HG02642 (cell line): ENCODE results near the gene LMNA.

Source experiments
- ATAC-seq: cut with Tn5 transposase; IDR thresholded peaks from one replicate; pipeline ENCODE4 v1.9.1; 2021; ENCODE audit warnings: mild to moderate bottlenecking; ENCODE audit not compliant: unreplicated experiment, poor library complexity

Gene LMNA

GRCh38 chr1:156135930-156136871 is 21.7 kb downstream of the LMNA start:
- no peak for ATAC-seq

GRCh38 chr1:156136970-156137483 is 22.5 kb downstream of the LMNA start:
- ATAC-seq = no peak

- no peak for ATAC-seq
Observed at GRCh38 chr1:156138458-156138867, 24.0 kb downstream of the LMNA start.

GRCh38 chr1:156140879-156141707 is 26.6 kb downstream of the LMNA start:
- ATAC-seq = no peak

- ATAC-seq = no peak
Observed at GRCh38 chr1:156143765-156144489, 29.4 kb downstream of the LMNA start.

GRCh38 chr1:156144742-156145141 is 30.2 kb downstream of the LMNA start:
- no peak for ATAC-seq

- ATAC-seq = no peak
Observed at GRCh38 chr1:156145650-156146019, 31.1 kb downstream of the LMNA start.

GRCh38 chr1:156146020-156146768 is 31.7 kb downstream of the LMNA start:
- ATAC-seq = no peak

- no peak for ATAC-seq
Observed at GRCh38 chr1:156146769-156147405, 32.4 kb downstream of the LMNA start.

- ATAC-seq = no peak
Observed at GRCh38 chr1:156148216-156148615, 33.7 kb downstream of the LMNA start.

GRCh38 chr1:156149374-156150332 is 35.1 kb downstream of the LMNA start:
- ATAC-seq = peak; percentile 51

GRCh38 chr1:156150333-156151011 is 36.0 kb downstream of the LMNA start:
- no peak for ATAC-seq

- ATAC-seq = no peak
Observed at GRCh38 chr1:156151093-156151688, 36.7 kb downstream of the LMNA start.

GRCh38 chr1:156152628-156153027 is 38.1 kb downstream of the LMNA start:
- no peak for ATAC-seq

- no peak for ATAC-seq
Observed at GRCh38 chr1:156153362-156153761, 38.9 kb downstream of the LMNA start, which contains the start of gene SEMA4A. Gene SEMA4A, plus strand, starts transcription at chr1:156153585. Its CDS starts 994 bp downstream, at chr1:156154579.

- ATAC-seq = peak; percentile 48
Observed at GRCh38 chr1:156154317-156154749, 39.8 kb downstream of the LMNA start.
